Measurements from ENCODE around the gene SPTLC3. TPM values are rescaled to one million over a fixed set of nuclear protein-coding genes. Genes with fewer than 3 reads are reported as not detected.

SPTLC3 gene
- total RNA-seq, 1 donor from 2014 or later, result 4.6 TPM

GRCh38 chr20:13007596-13007995 is 1.2 kb upstream of the SPTLC3 start:
- Histone ChIP-seq H3K4me1 (peaks cover 5 to 9% of the 10 kb centered on the region in 2 donors), H3K36me3 (no peaks in the 10 kb centered on the region), H3K4me3 (no peak overlapping the region), H3K9me3 (no peaks in the 10 kb centered on the region), H3K27ac (no peak overlapping the region), H3K27me3 (no peaks in the 10 kb centered on the region)
- no peak for DNase-seq (ENCODE audit: low spot score in 2 of 2)
- intact Hi-C loops (cut with DNase I), result no loop called here
- TF ChIP-seq CTCF (IDR thresholded peaks at IDR 0.05), result no peak

DNA sequence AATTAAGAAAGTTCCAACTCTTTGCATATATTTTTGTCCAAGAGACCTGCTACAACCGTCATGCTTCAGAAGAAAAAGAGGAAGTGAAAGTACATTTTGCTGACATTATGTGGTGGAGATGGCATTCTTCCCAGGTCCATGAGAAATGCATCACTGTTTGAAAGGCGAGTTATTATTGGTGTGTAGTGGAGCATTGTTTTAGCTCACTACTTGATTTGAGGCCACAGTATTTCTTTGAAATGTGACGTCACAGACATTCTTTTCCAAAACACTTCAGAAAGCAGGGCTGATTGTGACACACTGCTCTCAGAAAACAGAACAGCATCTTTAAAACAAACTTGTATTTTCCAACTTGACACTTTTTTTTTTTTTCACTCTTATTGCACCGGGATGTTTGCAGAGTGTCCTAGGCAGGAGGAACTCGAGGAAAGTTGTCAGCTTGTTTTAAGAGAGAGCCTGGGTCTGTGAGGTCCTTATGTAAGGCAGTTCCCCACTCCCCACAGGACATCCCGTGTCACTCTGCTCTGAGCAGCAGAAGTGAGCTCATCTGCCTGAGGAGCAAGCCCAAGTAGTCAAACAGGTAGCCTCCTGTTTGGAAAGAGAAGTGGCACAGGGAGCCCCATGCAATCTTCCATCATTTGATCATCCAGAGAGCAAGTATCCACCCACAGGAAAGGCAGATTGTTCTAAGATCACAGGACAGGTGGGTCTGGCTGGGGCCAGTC is 1.1 kb downstream of the SPTLC3 start:
- H3K4me1 ChIP-seq, result peaks cover 5 to 9% of the 10 kb centered on the region in 2 donors
- no peaks in the 10 kb centered on the region for H3K36me3 ChIP-seq
- H3K9me3 ChIP-seq, result no peaks in the 10 kb centered on the region
- peak overlapping the region; percentile 62 to 64 for H3K4me3 ChIP-seq
- H3K27ac ChIP-seq, result peak overlapping the region; percentile 72 to 75
- no peaks in the 10 kb centered on the region for H3K27me3 ChIP-seq
- TF ChIP-seq CTCF (IDR thresholded peaks at IDR 0.05), result no peak
- intact Hi-C loops (cut with DNase I), result no loop called here
- DNase-seq (ENCODE audit: low spot score in 2 of 2), result peak in 1 of 2 donors; percentile 68

- Histone ChIP-seq H3K27ac (no peak overlapping the region), H3K4me3 (no peak overlapping the region), H3K9me3 (no peaks in the 10 kb centered on the region), H3K4me1 (peaks cover 5 to 9% of the 10 kb centered on the region in 2 donors), H3K36me3 (no peaks in the 10 kb centered on the region), H3K27me3 (no peaks in the 10 kb centered on the region)
- no peak for DNase-seq (ENCODE audit: low spot score in 2 of 2)
- TF ChIP-seq CTCF (IDR thresholded peaks at IDR 0.05), result no peak
- intact Hi-C loops (cut with DNase I), result no loop called here
These were observed 4.1 kb downstream of the SPTLC3 start for GRCh38 chr20:13012886-13013285.

GRCh38 chr20:13013411-13013810 is 4.6 kb downstream of the SPTLC3 start:
- peaks cover 5 to 9% of the 10 kb centered on the region in 2 donors for H3K4me1 ChIP-seq
- H3K27ac ChIP-seq, result no peak overlapping the region
- H3K4me3 ChIP-seq, result no peak overlapping the region
- intact Hi-C loops (cut with DNase I), result no loop called here
- no peaks in the 10 kb centered on the region for H3K36me3 ChIP-seq
- DNase-seq (ENCODE audit: low spot score in 2 of 2), result no peak
- H3K9me3 ChIP-seq, result no peaks in the 10 kb centered on the region
- TF ChIP-seq CTCF (IDR thresholded peaks at IDR 0.05), result no peak
- no peaks in the 10 kb centered on the region for H3K27me3 ChIP-seq

DNA sequence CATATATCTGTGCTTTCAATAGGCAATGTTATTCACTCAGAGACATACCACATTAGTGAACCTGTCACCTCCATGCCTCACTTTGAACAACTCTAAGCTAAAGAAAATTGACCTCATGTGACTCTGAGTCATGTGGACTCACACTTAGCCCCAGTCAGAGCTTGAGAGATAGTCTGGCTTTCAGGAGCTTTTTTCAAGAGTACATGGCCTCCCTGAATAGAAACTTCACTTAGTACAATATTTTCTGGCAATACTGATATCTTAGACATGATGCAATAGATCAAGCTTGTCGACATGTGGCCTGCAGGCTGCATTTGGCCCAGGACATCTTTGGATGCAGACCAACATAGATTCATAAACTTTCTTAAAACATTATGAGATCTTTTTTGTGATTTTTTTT is 8.5 kb downstream of the SPTLC3 start:
- no peaks in the 10 kb centered on the region for H3K4me1 ChIP-seq
- no peak for DNase-seq (ENCODE audit: low spot score in 2 of 2)
- no peaks in the 10 kb centered on the region for H3K36me3 ChIP-seq
- H3K9me3 ChIP-seq, result peaks cover 2 to 17% of the 10 kb centered on the region in 2 donors
- no peak overlapping the region for H3K4me3 ChIP-seq
- intact Hi-C loops (cut with DNase I), result no loop called here
- TF ChIP-seq CTCF (IDR thresholded peaks at IDR 0.05), result no peak
- no peaks in the 10 kb centered on the region for H3K27me3 ChIP-seq
- H3K27ac ChIP-seq, result no peak overlapping the region

Measured in ascending aorta (tissue), 2 donors.